Left ventricle myocardium inferior (tissue), 1 donor: Measurements from ENCODE around the gene CLSTN2. TPM values are rescaled to one million over a fixed set of nuclear protein-coding genes. Genes with fewer than 3 reads are reported as not detected.

ENCODE experiments used
- DNase-seq: peaks from one replicate; pipeline ENCODE4 v3.0.0-alpha.2; 2020
- H3K27ac ChIP-seq: fragments of 200-600 bp; replicated peaks from 2 replicates; pipeline ENCODE4 v1.8.0; 2021
- H3K27me3 ChIP-seq: fragments of 200-600 bp; 2 replicates; pipeline ENCODE4 v1.8.0; 2021; ENCODE audit warnings: low read depth
- H3K36me3 ChIP-seq: fragments of 200-600 bp; 2 replicates; pipeline ENCODE4 v1.8.0; 2021
- H3K4me1 ChIP-seq: fragments of 200-600 bp; 2 replicates; pipeline ENCODE4 v1.8.0; 2021
- H3K4me3 ChIP-seq: fragments of 200-600 bp; 2 replicates; pipeline ENCODE4 v1.8.0; 2021; ENCODE audit warnings: mild to moderate bottlenecking, moderate library complexity
- H3K9me3 ChIP-seq: fragments of 200-600 bp; replicated peaks from 2 replicates; pipeline ENCODE4 v1.8.0; 2021
- CTCF ChIP-seq: fragments of 200-600 bp; IDR thresholded peaks from 2 replicates; pipeline ENCODE4 v1.8.0; 2021; ENCODE audit warnings: antibody characterized with exemption, mild to moderate bottlenecking, borderline replicate concordance
- intact Hi-C: fragments of 100-400 bp; cut with micrococcal nuclease; formaldehyde crosslinking; loops from one replicate; pipeline ENCODE4 v1.11.0; 2022
- total RNA-seq: library from RNA; stranded (reverse); fragmentation: NEBNext Ultra II Directional; extraction: Animal tissue kit (Norgen Biotek cat#: 25700); gene quantifications from one replicate; pipeline ENCODE4 v1.2.1, GENCODE V29; 2021
- donor health status: DM: no; HTN: yes; CAD: no; lungs with severe emphysema.

CLSTN2 gene
- total RNA-seq, 1 donor from 2014 or later = 7.0 TPM

GRCh38 chr3:140019946-140020345 is 85.0 kb downstream of the CLSTN2 start:
- no peaks in the 10 kb centered on the region for H3K27me3 ChIP-seq

GRCh38 chr3:140020541-140020940 is 85.6 kb downstream of the CLSTN2 start:
- Histone ChIP-seq H3K4me3 (no peak overlapping the region), H3K36me3 (no peaks in the 10 kb centered on the region), H3K27ac (no peak overlapping the region), H3K27me3 (no peaks in the 10 kb centered on the region), H3K9me3 (no peaks in the 10 kb centered on the region), H3K4me1 (peaks cover 27% of the 10 kb centered on the region)
- intact Hi-C loops = no loop called here
- TF ChIP-seq CTCF = no peak
- no peak for DNase-seq

More at GRCh38 chr3:140019946-140020345, 85.0 kb downstream of the CLSTN2 start:
- Histone ChIP-seq H3K4me3 (no peak overlapping the region), H3K9me3 (no peaks in the 10 kb centered on the region), H3K4me1 (peaks cover 27% of the 10 kb centered on the region), H3K36me3 (no peaks in the 10 kb centered on the region), H3K27ac (no peak overlapping the region)
- no peak for DNase-seq
- no peak for TF ChIP-seq CTCF
- intact Hi-C loops = no loop called here

- Histone ChIP-seq H3K27me3 (no peaks in the 10 kb centered on the region), H3K36me3 (no peaks in the 10 kb centered on the region), H3K27ac (no peak overlapping the region), H3K4me1 (peaks cover 27% of the 10 kb centered on the region), H3K9me3 (no peaks in the 10 kb centered on the region), H3K4me3 (no peak overlapping the region)
- no peak for TF ChIP-seq CTCF
- no peak for DNase-seq
- intact Hi-C loops = no loop called here
Measured at GRCh38 chr3:140021269-140021668, 86.3 kb downstream of the CLSTN2 start.

GRCh38 chr3:140022066-140022770 is 87.2 kb downstream of the CLSTN2 start:
- TF ChIP-seq CTCF = peak; percentile 29
- no peaks in the 10 kb centered on the region for H3K9me3 ChIP-seq
- peak; percentile 47 for DNase-seq
- no peak overlapping the region for H3K4me3 ChIP-seq
- peaks cover 27% of the 10 kb centered on the region for H3K4me1 ChIP-seq
- no peaks in the 10 kb centered on the region for H3K27me3 ChIP-seq
- H3K36me3 ChIP-seq = no peaks in the 10 kb centered on the region
- no peak overlapping the region for H3K27ac ChIP-seq
- intact Hi-C loops = no loop called here

- peak overlapping the region; percentile 45 for H3K27ac ChIP-seq
- TF ChIP-seq CTCF = no peak
- no peaks in the 10 kb centered on the region for H3K27me3 ChIP-seq
- intact Hi-C loops = no loop called here
- DNase-seq = peak; percentile 28
- H3K9me3 ChIP-seq = no peaks in the 10 kb centered on the region
- no peak overlapping the region for H3K4me3 ChIP-seq
- peaks cover 27% of the 10 kb centered on the region for H3K4me1 ChIP-seq
- no peaks in the 10 kb centered on the region for H3K36me3 ChIP-seq
Measured at GRCh38 chr3:140023616-140024530, 88.9 kb downstream of the CLSTN2 start.
